GM23338 (cell line): Measurements from ENCODE around the gene TMEM116. TPM values are rescaled to one million over a fixed set of nuclear protein-coding genes. Genes with fewer than 3 reads are reported as not detected.

Experiments
- ATAC-seq: fragments of 200-7000 bp; cut with Tn5 transposase; 3 replicates; pipeline ENCODE4 v1.9.1; 2020
- DNase-seq: peaks from one replicate; pipeline ENCODE4 v3.0.0-alpha.2; 2015; ENCODE audit warnings: low spot score
- H2AFZ ChIP-seq: fragments of 200-600 bp; sonication (generic); 2 replicates; pipeline ENCODE4 v1.8.0; 2016; ENCODE audit warnings: antibody characterized with exemption, mild to moderate bottlenecking, moderate library complexity
- H3F3A ChIP-seq: fragments of 200-600 bp; sonication (generic); replicated peaks from 2 replicates; pipeline ENCODE4 v1.8.0; 2017; ENCODE audit warnings: antibody characterized with exemption, mixed run types, low read depth
- H3K27ac ChIP-seq: fragments of 200-600 bp; sonication (generic); 2 replicates; pipeline ENCODE4 v1.6.1; 2016; ENCODE audit warnings: low read depth
- H3K27me3 ChIP-seq: fragments of 200-600 bp; sonication (generic); 2 replicates; pipeline ENCODE4 v1.8.0; 2016; ENCODE audit warnings: mild to moderate bottlenecking, mixed run types, moderate library complexity; ENCODE audit not compliant: insufficient read depth
- H3K36me3 ChIP-seq: fragments of 200-600 bp; sonication (generic); 2 replicates; pipeline ENCODE4 v1.8.0; 2016; ENCODE audit warnings: mild to moderate bottlenecking; ENCODE audit not compliant: insufficient read depth
- H3K4me1 ChIP-seq: fragments of 200-600 bp; sonication (generic); 2 replicates; pipeline ENCODE4 v1.8.0; 2016; ENCODE audit warnings: mild to moderate bottlenecking, moderate library complexity; ENCODE audit not compliant: insufficient read depth
- H3K4me2 ChIP-seq: fragments of 200-600 bp; sonication (generic); 2 replicates; pipeline ENCODE4 v1.7.1; 2017; ENCODE audit warnings: mixed run types
- H3K4me3 ChIP-seq: fragments of 200-600 bp; sonication (generic); 2 replicates; pipeline ENCODE4 v1.6.1; 2016; ENCODE audit warnings: mixed run types
- H3K79me2 ChIP-seq: fragments of 200-600 bp; sonication (generic); replicated peaks from 2 replicates; pipeline ENCODE4 v1.8.0; 2017; ENCODE audit warnings: mild to moderate bottlenecking; ENCODE audit not compliant: insufficient read depth
- H3K9me2 ChIP-seq: fragments of 200-600 bp; sonication (generic); 2 replicates; pipeline ENCODE4 v1.8.0; 2017; ENCODE audit not compliant: insufficient read depth
- H4K20me1 ChIP-seq: fragments of 200-600 bp; sonication (generic); replicated peaks from 2 replicates; pipeline ENCODE4 v1.8.0; 2017; ENCODE audit warnings: mild to moderate bottlenecking; ENCODE audit not compliant: insufficient read depth
- H3K27ac Mint-ChIP-seq: 2 replicates; pipeline ENCODE4 v1.8.0; 2020; ENCODE audit warnings: inconsistent platforms, mild to moderate bottlenecking, moderate library complexity, mixed read lengths
- H3K27me3 Mint-ChIP-seq: 3 replicates; pipeline ENCODE4 v1.8.0; 2022; ENCODE audit warnings: low read depth, mild to moderate bottlenecking, moderate library complexity, mixed read lengths, inconsistent platforms; ENCODE audit not compliant: insufficient read depth, poor library complexity
- H3K36me3 Mint-ChIP-seq: 3 replicates; pipeline ENCODE4 v1.8.0; 2021; ENCODE audit warnings: low read depth, mild to moderate bottlenecking, inconsistent platforms, moderate library complexity, mixed read lengths
- H3K4me1 Mint-ChIP-seq: 3 replicates; pipeline ENCODE4 v1.8.0; 2020; ENCODE audit warnings: mild to moderate bottlenecking, inconsistent platforms, mixed read lengths
- H3K4me3 Mint-ChIP-seq: 3 replicates; pipeline ENCODE4 v1.8.0; 2021; ENCODE audit warnings: moderate library complexity, mild to moderate bottlenecking, inconsistent platforms, mixed read lengths
- H3K9me3 Mint-ChIP-seq: 3 replicates; pipeline ENCODE4 v1.8.0; 2020; ENCODE audit warnings: moderate library complexity, mild to moderate bottlenecking, inconsistent platforms, mixed read lengths
- CREB1 ChIP-seq: fragments of 250-450 bp; sonication (Bioruptor Pico); IDR thresholded peaks from 2 replicates; pipeline ENCODE4 v1.5.0; 2020; ENCODE audit warnings: low read depth, mild to moderate bottlenecking, moderate library complexity
- EZH2 ChIP-seq: fragments of 200-600 bp; sonication (generic); IDR thresholded peaks from one replicate; pipeline ENCODE4 v1.8.0; 2017; ENCODE audit warnings: antibody characterized with exemption, mild to moderate bottlenecking, low read depth; ENCODE audit not compliant: unreplicated experiment
- EZH2phosphoT487 ChIP-seq: fragments of 200-600 bp; sonication (generic); IDR thresholded peaks from one replicate; pipeline ENCODE4 v1.8.1; 2018; ENCODE audit warnings: antibody characterized with exemption; ENCODE audit not compliant: unreplicated experiment
- JUNB ChIP-seq: IDR thresholded peaks from one replicate; pipeline ENCODE4 v1.6.1; 2016; ENCODE audit warnings: antibody characterized with exemption; ENCODE audit not compliant: unreplicated experiment
- NANOG ChIP-seq: IDR thresholded peaks from 2 replicates; pipeline ENCODE4 v1.6.1; 2016; ENCODE audit warnings: antibody characterized with exemption, borderline replicate concordance
- POLR2AphosphoS5 ChIP-seq: IDR thresholded peaks from 2 replicates; pipeline ENCODE4 v1.6.1; 2016; ENCODE audit warnings: antibody characterized with exemption, low read depth
- STAT1 ChIP-seq: IDR thresholded peaks from one replicate; pipeline ENCODE4 v1.6.1; 2016; ENCODE audit warnings: antibody characterized with exemption; ENCODE audit not compliant: unreplicated experiment
- ZNF114 ChIP-seq: fragments of 250-450 bp; sonication (Bioruptor Pico); IDR thresholded peaks from 2 replicates; pipeline ENCODE4 v1.5.0; 2020; ENCODE audit warnings: mild to moderate bottlenecking, moderate library complexity
- ZNF331 ChIP-seq: fragments of 250-450 bp; sonication (Bioruptor Pico); IDR thresholded peaks from 2 replicates; pipeline ENCODE4 v1.5.0; 2020; ENCODE audit warnings: low read depth, mild to moderate bottlenecking, moderate library complexity
- polyA plus RNA-seq: library from polyadenylated mRNA; unstranded; fragments of >200 nt; fragmentation: Nextera tagmentation; extraction: Ambion mirVana; gene quantifications from 2 replicates; pipeline ENCODE4 v1.2.1, GENCODE V29; 2016
- total RNA-seq: library from RNA; depleted of rRNA; stranded (reverse); fragments of >200 nt; shearing (Covaris generic); gene quantifications from 2 replicates; pipeline ENCODE4 v1.2.3, GENCODE V29; 2014
- TF ChIP-seq, protein P1 (sequence below): IDR thresholded peaks from one replicate; pipeline ENCODE4 v1.6.1; 2018; ENCODE audit warnings: antibody characterized with exemption; ENCODE audit not compliant: unreplicated experiment
- TF ChIP-seq, protein P2 (sequence below): fragments of 250-450 bp; sonication (Bioruptor Pico); IDR thresholded peaks from 2 replicates; pipeline ENCODE4 v1.5.0; 2020; ENCODE audit warnings: mild to moderate bottlenecking, moderate library complexity
- TF ChIP-seq, protein P3 (sequence below), 2 experiments: fragments of 200-600 bp in 1 of 2; sonication (generic) in 1 of 2; conservative IDR thresholded peaks; 2 replicates each; pipeline versions ENCODE4 v1.5.1 to v1.6.1; 2016 to 2017; ENCODE audit warnings: antibody characterized with exemption in 2 of 2, low read depth in 2 of 2, mild to moderate bottlenecking in 2 of 2, moderate library complexity in 1 of 2
- TF ChIP-seq, protein P4 (sequence below): IDR thresholded peaks from 2 replicates; pipeline ENCODE4 v1.6.1; 2016; ENCODE audit warnings: antibody characterized with exemption

TMEM116 gene
- total and polyA plus RNA-seq, 2 experiments from 2014 or later = 8.0 to 10.4 TPM

DNA sequence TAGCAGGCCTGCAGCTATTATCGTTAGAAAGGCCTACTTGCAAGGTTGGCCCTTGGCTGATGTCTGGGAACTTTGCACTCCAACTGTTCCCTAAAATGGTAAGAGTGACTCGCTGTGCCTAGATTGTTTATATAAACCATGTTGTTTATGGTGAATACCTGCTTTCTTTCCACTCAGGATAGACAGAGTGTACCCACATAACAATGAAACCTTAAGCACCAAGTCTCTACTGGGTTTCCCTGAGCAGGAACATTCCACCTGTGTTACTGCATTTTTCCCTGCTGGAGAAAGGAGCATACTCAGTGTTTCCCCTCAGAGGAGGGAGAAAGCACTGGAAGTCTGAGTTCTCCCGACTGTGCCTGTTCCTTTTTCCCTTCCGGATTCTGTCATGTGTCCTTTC lies 33.0 kb upstream of the TMEM116 start:
- peaks cover 77% of the 10 kb centered on the region for H3K36me3 ChIP-seq
- ATAC-seq (no peak), DNase-seq (no peak)
- no peak overlapping the region for H3K4me2 ChIP-seq
- Mint-ChIP-seq H3K4me1 (no peaks in the 10 kb centered on the region), H3K27me3 (peaks cover 7% of the 10 kb centered on the region), H3K27ac (no peak overlapping the region), H3K9me3 (no peaks in the 10 kb centered on the region), H3K4me3 (no peak overlapping the region), H3K36me3 (peaks cover 88% of the 10 kb centered on the region)
- no peaks in the 10 kb centered on the region for H3K27me3 ChIP-seq
- peaks cover 6% of the 10 kb centered on the region; the same call in 1 of the 2 replicates for H3K79me2 ChIP-seq
- H4K20me1 ChIP-seq = peaks cover 3% of the 10 kb centered on the region
- no peak for TF ChIP-seq STAT1
- TF ChIP-seq, protein P1, sequence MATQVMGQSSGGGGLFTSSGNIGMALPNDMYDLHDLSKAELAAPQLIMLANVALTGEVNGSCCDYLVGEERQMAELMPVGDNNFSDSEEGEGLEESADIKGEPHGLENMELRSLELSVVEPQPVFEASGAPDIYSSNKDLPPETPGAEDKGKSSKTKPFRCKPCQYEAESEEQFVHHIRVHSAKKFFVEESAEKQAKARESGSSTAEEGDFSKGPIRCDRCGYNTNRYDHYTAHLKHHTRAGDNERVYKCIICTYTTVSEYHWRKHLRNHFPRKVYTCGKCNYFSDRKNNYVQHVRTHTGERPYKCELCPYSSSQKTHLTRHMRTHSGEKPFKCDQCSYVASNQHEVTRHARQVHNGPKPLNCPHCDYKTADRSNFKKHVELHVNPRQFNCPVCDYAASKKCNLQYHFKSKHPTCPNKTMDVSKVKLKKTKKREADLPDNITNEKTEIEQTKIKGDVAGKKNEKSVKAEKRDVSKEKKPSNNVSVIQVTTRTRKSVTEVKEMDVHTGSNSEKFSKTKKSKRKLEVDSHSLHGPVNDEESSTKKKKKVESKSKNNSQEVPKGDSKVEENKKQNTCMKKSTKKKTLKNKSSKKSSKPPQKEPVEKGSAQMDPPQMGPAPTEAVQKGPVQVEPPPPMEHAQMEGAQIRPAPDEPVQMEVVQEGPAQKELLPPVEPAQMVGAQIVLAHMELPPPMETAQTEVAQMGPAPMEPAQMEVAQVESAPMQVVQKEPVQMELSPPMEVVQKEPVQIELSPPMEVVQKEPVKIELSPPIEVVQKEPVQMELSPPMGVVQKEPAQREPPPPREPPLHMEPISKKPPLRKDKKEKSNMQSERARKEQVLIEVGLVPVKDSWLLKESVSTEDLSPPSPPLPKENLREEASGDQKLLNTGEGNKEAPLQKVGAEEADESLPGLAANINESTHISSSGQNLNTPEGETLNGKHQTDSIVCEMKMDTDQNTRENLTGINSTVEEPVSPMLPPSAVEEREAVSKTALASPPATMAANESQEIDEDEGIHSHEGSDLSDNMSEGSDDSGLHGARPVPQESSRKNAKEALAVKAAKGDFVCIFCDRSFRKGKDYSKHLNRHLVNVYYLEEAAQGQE = no peak
- TF ChIP-seq NANOG = no peak
- TF ChIP-seq, protein P2, sequence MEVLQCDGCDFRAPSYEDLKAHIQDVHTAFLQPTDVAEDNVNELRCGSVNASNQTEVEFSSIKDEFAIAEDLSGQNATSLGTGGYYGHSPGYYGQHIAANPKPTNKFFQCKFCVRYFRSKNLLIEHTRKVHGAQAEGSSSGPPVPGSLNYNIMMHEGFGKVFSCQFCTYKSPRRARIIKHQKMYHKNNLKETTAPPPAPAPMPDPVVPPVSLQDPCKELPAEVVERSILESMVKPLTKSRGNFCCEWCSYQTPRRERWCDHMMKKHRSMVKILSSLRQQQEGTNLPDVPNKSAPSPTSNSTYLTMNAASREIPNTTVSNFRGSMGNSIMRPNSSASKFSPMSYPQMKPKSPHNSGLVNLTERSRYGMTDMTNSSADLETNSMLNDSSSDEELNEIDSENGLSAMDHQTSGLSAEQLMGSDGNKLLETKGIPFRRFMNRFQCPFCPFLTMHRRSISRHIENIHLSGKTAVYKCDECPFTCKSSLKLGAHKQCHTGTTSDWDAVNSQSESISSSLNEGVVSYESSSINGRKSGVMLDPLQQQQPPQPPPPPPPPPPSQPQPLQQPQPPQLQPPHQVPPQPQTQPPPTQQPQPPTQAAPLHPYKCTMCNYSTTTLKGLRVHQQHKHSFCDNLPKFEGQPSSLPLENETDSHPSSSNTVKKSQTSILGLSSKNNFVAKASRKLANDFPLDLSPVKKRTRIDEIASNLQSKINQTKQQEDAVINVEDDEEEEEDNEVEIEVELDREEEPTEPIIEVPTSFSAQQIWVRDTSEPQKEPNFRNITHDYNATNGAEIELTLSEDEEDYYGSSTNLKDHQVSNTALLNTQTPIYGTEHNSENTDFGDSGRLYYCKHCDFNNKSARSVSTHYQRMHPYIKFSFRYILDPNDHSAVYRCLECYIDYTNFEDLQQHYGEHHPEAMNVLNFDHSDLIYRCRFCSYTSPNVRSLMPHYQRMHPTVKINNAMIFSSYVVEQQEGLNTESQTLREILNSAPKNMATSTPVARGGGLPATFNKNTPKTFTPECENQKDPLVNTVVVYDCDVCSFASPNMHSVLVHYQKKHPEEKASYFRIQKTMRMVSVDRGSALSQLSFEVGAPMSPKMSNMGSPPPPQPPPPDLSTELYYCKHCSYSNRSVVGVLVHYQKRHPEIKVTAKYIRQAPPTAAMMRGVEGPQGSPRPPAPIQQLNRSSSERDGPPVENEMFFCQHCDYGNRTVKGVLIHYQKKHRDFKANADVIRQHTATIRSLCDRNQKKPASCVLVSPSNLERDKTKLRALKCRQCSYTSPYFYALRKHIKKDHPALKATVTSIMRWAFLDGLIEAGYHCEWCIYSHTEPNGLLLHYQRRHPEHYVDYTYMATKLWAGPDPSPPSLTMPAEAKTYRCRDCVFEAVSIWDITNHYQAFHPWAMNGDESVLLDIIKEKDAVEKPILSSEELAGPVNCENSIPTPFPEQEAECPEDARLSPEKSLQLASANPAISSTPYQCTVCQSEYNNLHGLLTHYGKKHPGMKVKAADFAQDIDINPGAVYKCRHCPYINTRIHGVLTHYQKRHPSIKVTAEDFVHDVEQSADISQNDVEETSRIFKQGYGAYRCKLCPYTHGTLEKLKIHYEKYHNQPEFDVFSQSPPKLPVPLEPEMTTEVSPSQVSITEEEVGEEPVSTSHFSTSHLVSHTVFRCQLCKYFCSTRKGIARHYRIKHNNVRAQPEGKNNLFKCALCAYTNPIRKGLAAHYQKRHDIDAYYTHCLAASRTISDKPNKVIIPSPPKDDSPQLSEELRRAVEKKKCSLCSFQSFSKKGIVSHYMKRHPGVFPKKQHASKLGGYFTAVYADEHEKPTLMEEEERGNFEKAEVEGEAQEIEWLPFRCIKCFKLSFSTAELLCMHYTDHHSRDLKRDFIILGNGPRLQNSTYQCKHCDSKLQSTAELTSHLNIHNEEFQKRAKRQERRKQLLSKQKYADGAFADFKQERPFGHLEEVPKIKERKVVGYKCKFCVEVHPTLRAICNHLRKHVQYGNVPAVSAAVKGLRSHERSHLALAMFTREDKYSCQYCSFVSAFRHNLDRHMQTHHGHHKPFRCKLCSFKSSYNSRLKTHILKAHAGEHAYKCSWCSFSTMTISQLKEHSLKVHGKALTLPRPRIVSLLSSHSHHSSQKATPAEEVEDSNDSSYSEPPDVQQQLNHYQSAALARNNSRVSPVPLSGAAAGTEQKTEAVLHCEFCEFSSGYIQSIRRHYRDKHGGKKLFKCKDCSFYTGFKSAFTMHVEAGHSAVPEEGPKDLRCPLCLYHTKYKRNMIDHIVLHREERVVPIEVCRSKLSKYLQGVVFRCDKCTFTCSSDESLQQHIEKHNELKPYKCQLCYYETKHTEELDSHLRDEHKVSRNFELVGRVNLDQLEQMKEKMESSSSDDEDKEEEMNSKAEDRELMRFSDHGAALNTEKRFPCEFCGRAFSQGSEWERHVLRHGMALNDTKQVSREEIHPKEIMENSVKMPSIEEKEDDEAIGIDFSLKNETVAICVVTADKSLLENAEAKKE = no peak
- TF ChIP-seq, protein P3, sequence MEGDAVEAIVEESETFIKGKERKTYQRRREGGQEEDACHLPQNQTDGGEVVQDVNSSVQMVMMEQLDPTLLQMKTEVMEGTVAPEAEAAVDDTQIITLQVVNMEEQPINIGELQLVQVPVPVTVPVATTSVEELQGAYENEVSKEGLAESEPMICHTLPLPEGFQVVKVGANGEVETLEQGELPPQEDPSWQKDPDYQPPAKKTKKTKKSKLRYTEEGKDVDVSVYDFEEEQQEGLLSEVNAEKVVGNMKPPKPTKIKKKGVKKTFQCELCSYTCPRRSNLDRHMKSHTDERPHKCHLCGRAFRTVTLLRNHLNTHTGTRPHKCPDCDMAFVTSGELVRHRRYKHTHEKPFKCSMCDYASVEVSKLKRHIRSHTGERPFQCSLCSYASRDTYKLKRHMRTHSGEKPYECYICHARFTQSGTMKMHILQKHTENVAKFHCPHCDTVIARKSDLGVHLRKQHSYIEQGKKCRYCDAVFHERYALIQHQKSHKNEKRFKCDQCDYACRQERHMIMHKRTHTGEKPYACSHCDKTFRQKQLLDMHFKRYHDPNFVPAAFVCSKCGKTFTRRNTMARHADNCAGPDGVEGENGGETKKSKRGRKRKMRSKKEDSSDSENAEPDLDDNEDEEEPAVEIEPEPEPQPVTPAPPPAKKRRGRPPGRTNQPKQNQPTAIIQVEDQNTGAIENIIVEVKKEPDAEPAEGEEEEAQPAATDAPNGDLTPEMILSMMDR (conservative IDR thresholded peaks at IDR 0.05; ENCODE audit: low read depth in 2 of 2) = no peak
- no peak for TF ChIP-seq EZH2
- TF ChIP-seq ZNF331 (CRISPR knock-in tag) = no peak
- TF ChIP-seq EZH2phosphoT487 = no peak
- TF ChIP-seq, protein P4, sequence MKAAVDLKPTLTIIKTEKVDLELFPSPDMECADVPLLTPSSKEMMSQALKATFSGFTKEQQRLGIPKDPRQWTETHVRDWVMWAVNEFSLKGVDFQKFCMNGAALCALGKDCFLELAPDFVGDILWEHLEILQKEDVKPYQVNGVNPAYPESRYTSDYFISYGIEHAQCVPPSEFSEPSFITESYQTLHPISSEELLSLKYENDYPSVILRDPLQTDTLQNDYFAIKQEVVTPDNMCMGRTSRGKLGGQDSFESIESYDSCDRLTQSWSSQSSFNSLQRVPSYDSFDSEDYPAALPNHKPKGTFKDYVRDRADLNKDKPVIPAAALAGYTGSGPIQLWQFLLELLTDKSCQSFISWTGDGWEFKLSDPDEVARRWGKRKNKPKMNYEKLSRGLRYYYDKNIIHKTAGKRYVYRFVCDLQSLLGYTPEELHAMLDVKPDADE = no peak
- TF ChIP-seq POLR2AphosphoS5 = no peak
- TF ChIP-seq ZNF114 (CRISPR knock-in tag) = no peak
- no peak for TF ChIP-seq CREB1 (CRISPR knock-in tag)
- TF ChIP-seq JUNB = no peak
- no peak overlapping the region for H3K27ac ChIP-seq
- no peaks in the 10 kb centered on the region for H3K4me1 ChIP-seq
- no peak overlapping the region for H3K4me3 ChIP-seq
- H3F3A ChIP-seq = no peaks in the 10 kb centered on the region; the same call in 1 of the 2 replicates
- no peaks in the 10 kb centered on the region for H3K9me2 ChIP-seq
- H2AFZ ChIP-seq = no peak overlapping the region
